Activated naive CD4-positive, alpha-beta T cell treated with anti-CD3 and anti-CD28 coated beads for 36 hours (primary cell): ENCODE data around the gene PSMD4. TPM values are rescaled to one million over a fixed set of nuclear protein-coding genes. Genes with fewer than 3 reads are reported as not detected.

Source experiments
- CTCF ChIA-PET: fragments of 350-600 bp; sonication (Branson Sonifier 250); formaldehyde crosslinking; loops from one replicate; lab custom pipeline; 2021; ENCODE audit warnings: antibody characterized with exemption; lab: Charles Lee
- DNase-seq: peaks from one replicate; pipeline ENCODE4 v3.0.0-alpha.2; 2020
- H3K27ac Mint-ChIP-seq: one replicate; pipeline ENCODE4 v1.8.0; 2021; ENCODE audit warnings: mild to moderate bottlenecking, mixed read lengths
- H3K27me3 Mint-ChIP-seq: one replicate; pipeline ENCODE4 v1.8.0; 2021; ENCODE audit warnings: low read depth, mixed read lengths
- H3K36me3 Mint-ChIP-seq: one replicate; pipeline ENCODE4 v1.8.0; 2021; ENCODE audit warnings: low read depth, mixed read lengths
- H3K4me1 Mint-ChIP-seq: one replicate; pipeline ENCODE4 v1.8.0; 2021; ENCODE audit warnings: low read depth, mixed read lengths
- H3K4me3 Mint-ChIP-seq: one replicate; pipeline ENCODE4 v1.8.0; 2021; ENCODE audit warnings: mild to moderate bottlenecking, moderate library complexity, mixed read lengths
- H3K9me3 Mint-ChIP-seq: one replicate; pipeline ENCODE4 v1.8.0; 2021; ENCODE audit warnings: mixed read lengths
- intact Hi-C: fragments of 100-400 bp; cut with micrococcal nuclease; formaldehyde crosslinking; loops from one replicate; pipeline ENCODE4 v1.15.1; 2023
- total RNA-seq, 2 experiments: library from RNA; stranded (reverse); gene quantifications; one replicate each; pipeline ENCODE4 v1.2.3, GENCODE V29; 2021

Gene PSMD4
- total RNA-seq, 2 experiments from 2014 or later: 167 to 192 TPM

GRCh38 chr1:151289080-151289935, 34.8 kb downstream of the PSMD4 start:
- DNase-seq: no peak
- Mint-ChIP-seq H3K36me3 (peaks cover 19% of the 10 kb centered on the region), H3K27ac (peak overlapping the region; percentile 1), H3K27me3 (no peaks in the 10 kb centered on the region), H3K4me3 (no peak overlapping the region), H3K9me3 (no peaks in the 10 kb centered on the region), H3K4me1 (peaks cover 20% of the 10 kb centered on the region)
- CTCF ChIA-PET: no interaction called here
- intact Hi-C loops: loop anchor here (10.0 kb wide), 1 partner anchor 325 kb away; the partner anchor contains the start of gene SNX27

GRCh38 chr1:151289991-151290708, 35.6 kb downstream of the PSMD4 start:
- H3K36me3 Mint-ChIP-seq: peaks cover 23% of the 10 kb centered on the region
- H3K9me3 Mint-ChIP-seq: no peaks in the 10 kb centered on the region
- H3K4me3 Mint-ChIP-seq: no peak overlapping the region
- H3K27me3 Mint-ChIP-seq: no peaks in the 10 kb centered on the region
- intact Hi-C loops: loop anchor here (10.0 kb wide), 1 partner anchor 325 kb away; the partner anchor contains the start of gene SNX27
- H3K27ac Mint-ChIP-seq: peak overlapping the region; percentile 36
- H3K4me1 Mint-ChIP-seq: peaks cover 18% of the 10 kb centered on the region
- DNase-seq: no peak
- CTCF ChIA-PET: no interaction called here

DNA sequence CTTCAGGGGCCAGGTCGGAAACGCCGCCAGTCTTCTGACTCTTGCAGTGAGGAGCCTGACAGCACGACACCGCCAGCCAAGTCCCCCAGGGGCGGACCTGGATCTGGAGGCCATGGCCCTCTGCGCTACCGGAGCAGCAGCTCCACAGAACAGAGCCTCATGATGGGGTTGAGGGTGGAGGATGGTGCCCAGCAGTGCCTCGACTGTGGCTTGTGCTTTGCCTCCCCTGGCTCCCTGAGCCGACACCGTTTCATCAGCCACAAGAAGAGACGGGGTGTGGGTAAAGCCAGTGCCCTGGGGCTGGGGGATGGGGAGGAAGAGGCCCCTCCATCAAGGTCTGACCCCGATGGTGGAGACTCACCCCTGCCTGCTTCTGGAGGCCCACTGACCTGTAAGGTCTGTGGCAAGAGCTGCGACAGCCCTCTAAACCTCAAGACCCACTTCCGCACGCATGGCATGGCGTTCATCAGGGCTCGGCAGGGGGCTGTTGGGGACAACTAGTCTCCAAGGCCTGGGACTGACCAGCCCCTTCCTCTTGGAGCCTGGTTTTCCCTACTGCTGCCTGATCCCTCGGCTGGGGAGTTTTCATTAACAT, 36.3 kb downstream of the PSMD4 start:
- peaks cover 24% of the 10 kb centered on the region for H3K36me3 Mint-ChIP-seq
- no peaks in the 10 kb centered on the region for H3K9me3 Mint-ChIP-seq
- H3K27me3 Mint-ChIP-seq: no peaks in the 10 kb centered on the region
- intact Hi-C loops: no loop called here
- peaks cover 18% of the 10 kb centered on the region for H3K4me1 Mint-ChIP-seq
- H3K27ac Mint-ChIP-seq: no peak overlapping the region
- DNase-seq: no peak
- no peak overlapping the region for H3K4me3 Mint-ChIP-seq
- CTCF ChIA-PET: no interaction called here

- Mint-ChIP-seq H3K27ac (peak overlapping the region; percentile 46), H3K36me3 (peaks cover 21% of the 10 kb centered on the region), H3K27me3 (no peaks in the 10 kb centered on the region), H3K9me3 (no peaks in the 10 kb centered on the region), H3K4me1 (peaks cover 13% of the 10 kb centered on the region), H3K4me3 (no peak overlapping the region)
- DNase-seq: no peak
- intact Hi-C loops: no loop called here
- CTCF ChIA-PET: interaction anchor here (1.5 to 7.2 kb wide), 2 partner anchors 9 to 48 kb away, joined by 4 to 59 read pairs; no protein-coding TSS in a partner anchor
Measured at GRCh38 chr1:151292207-151293030, 37.9 kb downstream of the PSMD4 start.

GRCh38 chr1:151293093-151293492, 38.6 kb downstream of the PSMD4 start:
- H3K27ac Mint-ChIP-seq: no peak overlapping the region
- intact Hi-C loops: no loop called here
- peaks cover 23% of the 10 kb centered on the region for H3K36me3 Mint-ChIP-seq

GRCh38 chr1:151294742-151295462, 40.4 kb downstream of the PSMD4 start:
- intact Hi-C loops: no loop called here
- CTCF ChIA-PET: interaction anchor here (0.6 to 7.2 kb wide), 6 partner anchors 9 to 389 kb away, joined by 3 to 59 read pairs (median 4); no protein-coding TSS in a partner anchor
- Mint-ChIP-seq H3K4me1 (no peaks in the 10 kb centered on the region), H3K9me3 (no peaks in the 10 kb centered on the region), H3K27me3 (no peaks in the 10 kb centered on the region), H3K4me3 (no peak overlapping the region), H3K36me3 (peaks cover 25% of the 10 kb centered on the region), H3K27ac (peak overlapping the region; percentile 56)
- no peak for DNase-seq

More at GRCh38 chr1:151293093-151293492, 38.6 kb downstream of the PSMD4 start:
- no peaks in the 10 kb centered on the region for H3K27me3 Mint-ChIP-seq
- no peak for DNase-seq
- peaks cover 13% of the 10 kb centered on the region for H3K4me1 Mint-ChIP-seq
- CTCF ChIA-PET: interaction anchor here (1.5 to 7.2 kb wide), 2 partner anchors 9 to 48 kb away, joined by 4 to 59 read pairs; no protein-coding TSS in a partner anchor
- H3K4me3 Mint-ChIP-seq: no peak overlapping the region
- no peaks in the 10 kb centered on the region for H3K9me3 Mint-ChIP-seq

DNA sequence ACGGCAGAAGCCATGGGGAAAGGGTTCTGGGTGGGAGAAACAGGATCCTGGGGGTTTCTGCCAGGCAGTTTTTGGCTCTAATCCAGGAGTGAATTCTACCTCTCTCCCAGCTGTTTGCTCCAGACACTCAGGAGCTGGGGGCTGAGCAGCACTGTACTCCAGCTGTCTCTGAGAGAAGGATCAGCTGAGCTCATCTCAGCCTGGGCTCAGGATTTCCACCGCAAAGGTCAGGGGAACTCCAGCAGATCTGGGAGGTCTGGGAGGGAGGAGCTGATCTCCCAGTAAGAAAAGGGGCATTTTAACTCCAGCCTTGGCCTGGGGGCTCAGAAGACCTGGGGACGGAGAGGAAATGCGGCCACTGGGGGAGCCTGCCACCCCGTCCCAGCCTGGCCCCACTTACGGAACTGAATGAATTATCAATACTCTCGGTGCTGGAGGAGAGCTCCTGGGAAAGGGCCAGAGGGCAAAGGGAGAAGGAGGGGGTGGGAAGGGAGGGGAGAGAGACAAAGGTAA, 55.3 kb downstream of the PSMD4 start:
- CTCF ChIA-PET: interaction anchor here (0.5 to 6.0 kb wide), 6 partner anchors 9 to 151 kb away, joined by 3 to 68 read pairs (median 14); partner anchors contain the start of gene PI4KB
- peak overlapping the region; percentile 17 for H3K27ac Mint-ChIP-seq
- peaks cover 37% of the 10 kb centered on the region for H3K4me1 Mint-ChIP-seq
- no peaks in the 10 kb centered on the region for H3K9me3 Mint-ChIP-seq
- intact Hi-C loops: no loop called here
- no peak overlapping the region for H3K4me3 Mint-ChIP-seq
- H3K36me3 Mint-ChIP-seq: peaks cover 24% of the 10 kb centered on the region
- DNase-seq: no peak
- H3K27me3 Mint-ChIP-seq: no peaks in the 10 kb centered on the region

DNA sequence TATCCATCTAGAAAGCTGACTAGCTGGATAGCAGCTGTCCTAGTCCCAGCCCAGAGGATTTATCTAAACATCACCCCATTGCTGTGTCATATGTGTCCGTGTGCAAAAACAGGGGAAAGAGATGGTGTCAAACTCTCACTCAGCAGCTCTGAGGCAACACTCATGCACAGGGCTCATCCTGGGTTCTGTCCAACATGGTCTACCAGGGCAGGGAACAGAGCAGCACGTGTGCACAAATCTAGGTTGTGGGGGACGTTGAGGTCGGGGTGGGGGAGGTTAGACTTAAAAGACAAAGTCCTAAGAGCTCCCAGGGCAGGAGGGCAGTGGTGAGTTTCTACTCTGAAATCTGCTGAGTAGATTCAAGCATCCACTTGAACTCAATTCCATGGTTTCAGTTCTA, 56.5 kb downstream of the PSMD4 start:
- H3K9me3 Mint-ChIP-seq: no peaks in the 10 kb centered on the region
- no peaks in the 10 kb centered on the region for H3K27me3 Mint-ChIP-seq
- intact Hi-C loops: loop anchor here (1.0 kb wide), 5 partner anchors 16 to 389 kb away; partner anchors contain the start of genes PI4KB, PSMB4 and RFX5
- CTCF ChIA-PET: interaction anchor here (0.7 to 6.0 kb wide), 6 partner anchors 10 to 36 kb away, joined by 3 to 68 read pairs (median 17); partner anchors contain the start of genes PI4KB, RFX5 and ZNF687
- H3K4me1 Mint-ChIP-seq: peaks cover 37% of the 10 kb centered on the region
- no peak for DNase-seq
- H3K27ac Mint-ChIP-seq: peak overlapping the region; percentile 92
- no peak overlapping the region for H3K4me3 Mint-ChIP-seq
- peaks cover 15% of the 10 kb centered on the region for H3K36me3 Mint-ChIP-seq

DNA sequence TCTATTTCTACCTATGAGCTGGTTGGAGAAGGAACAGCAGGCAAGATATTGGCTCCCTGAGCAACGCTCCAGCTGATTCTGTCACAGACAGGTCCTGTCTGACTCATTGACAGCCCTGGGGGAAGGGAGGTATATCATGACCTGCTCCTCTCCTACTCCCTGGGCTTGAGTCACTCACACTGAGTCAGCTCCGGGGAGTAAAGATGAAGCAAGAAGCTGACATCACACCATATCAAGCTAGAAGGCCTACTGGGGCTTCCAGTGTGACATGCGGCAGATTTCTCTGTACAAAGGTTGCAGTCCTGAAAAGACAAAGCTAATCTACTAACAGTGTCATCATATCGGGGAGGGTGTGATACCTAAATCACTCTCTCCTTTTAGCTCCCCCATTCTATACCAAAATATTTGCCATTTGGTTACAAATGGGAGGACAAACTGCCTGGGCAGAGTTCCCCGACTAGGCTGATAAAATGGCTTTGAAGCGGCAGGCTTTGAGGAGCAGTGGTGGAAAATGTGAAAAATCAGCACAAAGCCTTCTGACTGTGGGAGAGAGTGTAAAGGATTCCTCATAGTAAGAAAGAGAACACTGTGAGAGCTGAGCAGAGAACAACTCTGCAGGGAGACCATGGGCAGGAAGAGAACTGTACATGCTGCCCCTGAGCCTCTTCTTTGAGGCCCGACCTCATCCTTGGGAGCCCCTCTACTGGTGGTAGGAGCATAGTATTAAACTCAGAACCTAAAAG, 57.2 kb downstream of the PSMD4 start:
- intact Hi-C loops: loop anchor here (1.0 kb wide), 5 partner anchors 16 to 389 kb away; partner anchors contain the start of genes PI4KB, PSMB4 and RFX5
- CTCF ChIA-PET: interaction anchor here (0.5 to 6.0 kb wide), 12 partner anchors 11 to 210 kb away, joined by 3 to 68 read pairs (median 4); partner anchors contain the start of genes PI4KB, PSMB4, RFX5 and ZNF687
- DNase-seq: peak; percentile 94
- Mint-ChIP-seq H3K9me3 (no peaks in the 10 kb centered on the region), H3K4me3 (no peak overlapping the region), H3K27ac (peak overlapping the region; percentile 92), H3K36me3 (peaks cover 15% of the 10 kb centered on the region), H3K27me3 (no peaks in the 10 kb centered on the region), H3K4me1 (peaks cover 37% of the 10 kb centered on the region)

GRCh38 chr1:151312411-151312810, 57.9 kb downstream of the PSMD4 start:
- peaks cover 37% of the 10 kb centered on the region for H3K4me1 Mint-ChIP-seq
- no peak for DNase-seq
- H3K27ac Mint-ChIP-seq: peak overlapping the region; percentile 92
- H3K9me3 Mint-ChIP-seq: no peaks in the 10 kb centered on the region
- intact Hi-C loops: no loop called here
- CTCF ChIA-PET: interaction anchor here (0.5 to 6.0 kb wide), 10 partner anchors 9 to 211 kb away, joined by 3 to 68 read pairs (median 4); partner anchors contain the start of genes PI4KB, PSMB4 and ZNF687
- H3K36me3 Mint-ChIP-seq: peaks cover 11% of the 10 kb centered on the region
- H3K4me3 Mint-ChIP-seq: no peak overlapping the region
- H3K27me3 Mint-ChIP-seq: no peaks in the 10 kb centered on the region
